Measurements from ENCODE around the gene YWHAB. TPM values are rescaled to one million over a fixed set of nuclear protein-coding genes. Genes with fewer than 3 reads are reported as not detected.
A peak's percentile ranks its signal among the peaks of the same experiment; 100 is the strongest.

The YWHAB gene
- total RNA-seq, 1 donor from 2014 or later, result 181 TPM

GRCh38 chr20:44904377-44904776 lies 18.9 kb downstream of the YWHAB start:
- H3K4me3 Mint-ChIP-seq (ENCODE audit: unreplicated experiment), result no peak overlapping the region
- H3K36me3 Mint-ChIP-seq (ENCODE audit: unreplicated experiment), result no peaks in the 10 kb centered on the region
- H3K4me1 Mint-ChIP-seq (ENCODE audit: low read depth, unreplicated experiment), result peaks cover 19% of the 10 kb centered on the region

GRCh38 chr20:44908987-44909871 lies 23.7 kb downstream of the YWHAB start:
- no peaks in the 10 kb centered on the region for H3K9me3 Mint-ChIP-seq (ENCODE audit: unreplicated experiment)
- no peaks in the 10 kb centered on the region for H3K36me3 Mint-ChIP-seq (ENCODE audit: unreplicated experiment)
- H3K4me3 Mint-ChIP-seq (ENCODE audit: unreplicated experiment), result peak overlapping the region; percentile 85
- TF ChIP-seq CTCF (IDR thresholded peaks at IDR 0.05; ENCODE audit: partially characterized antibody, unreplicated experiment), result no peak
- peak overlapping the region; percentile 74 for H3K27ac Mint-ChIP-seq (ENCODE audit: unreplicated experiment)
- peaks cover 17% of the 10 kb centered on the region for H3K4me1 Mint-ChIP-seq (ENCODE audit: low read depth, unreplicated experiment)
- H3K27me3 Mint-ChIP-seq (ENCODE audit: unreplicated experiment), result peaks cover 2% of the 10 kb centered on the region
- no peak for DNase-seq

More at GRCh38 chr20:44904377-44904776, 18.9 kb downstream of the YWHAB start:
- no peak for DNase-seq
- no peak for TF ChIP-seq CTCF (IDR thresholded peaks at IDR 0.05; ENCODE audit: partially characterized antibody, unreplicated experiment)
- H3K9me3 Mint-ChIP-seq (ENCODE audit: unreplicated experiment), result no peaks in the 10 kb centered on the region
- H3K27ac Mint-ChIP-seq (ENCODE audit: unreplicated experiment), result no peak overlapping the region
- H3K27me3 Mint-ChIP-seq (ENCODE audit: unreplicated experiment), result no peaks in the 10 kb centered on the region

DNA sequence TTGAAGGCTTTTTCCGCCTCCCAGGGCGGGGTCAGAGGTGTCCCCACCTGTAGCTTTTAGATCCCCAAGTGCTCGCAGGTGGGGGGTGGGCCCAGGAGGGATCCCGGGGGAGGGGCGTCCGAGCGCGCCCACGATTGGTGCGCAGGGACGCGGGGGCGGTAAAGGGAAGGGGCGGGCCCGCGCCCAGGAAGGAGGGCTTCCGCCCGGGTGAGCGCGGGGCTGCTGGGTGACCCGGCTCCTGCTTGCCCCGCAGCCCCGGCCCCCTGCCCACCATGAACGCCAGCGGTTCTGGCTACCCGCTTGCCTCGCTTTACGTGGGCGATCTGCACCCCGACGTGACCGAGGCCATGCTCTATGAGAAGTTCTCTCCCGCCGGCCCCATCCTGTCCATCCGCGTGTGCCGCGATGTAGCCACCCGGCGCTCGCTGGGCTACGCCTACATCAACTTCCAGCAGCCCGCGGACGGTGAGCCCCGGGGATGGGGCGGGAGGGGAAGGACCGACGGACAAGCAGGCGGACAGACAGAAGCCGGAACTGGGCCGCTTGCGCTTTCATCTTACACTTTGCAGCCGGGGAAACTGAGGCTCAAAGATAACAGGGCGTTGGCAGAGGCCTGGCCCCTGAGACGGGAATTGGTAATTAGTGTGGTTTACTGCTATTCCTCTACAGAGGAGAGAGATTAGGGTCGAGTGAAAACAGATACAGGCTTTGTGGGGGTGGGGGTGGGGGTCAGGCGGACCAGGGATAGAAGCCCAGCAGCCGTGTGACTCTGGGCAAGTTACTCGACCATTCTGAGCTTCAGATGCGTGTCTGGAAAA lies 24.6 kb downstream of the YWHAB start, which contains the start of gene PABPC1L:
TSS of gene PABPC1L (plus strand) at position 189 of the 818 bp plus-strand sequence. CDS start at position 273, 84 bp downstream.
- Mint-ChIP-seq H3K36me3 (ENCODE audit: unreplicated experiment) (no peaks in the 10 kb centered on the region), H3K4me3 (ENCODE audit: unreplicated experiment) (peak within 1 kb of the TSS; percentile 85), H3K27me3 (ENCODE audit: unreplicated experiment) (peaks cover 2% of the 10 kb centered on the region), H3K27ac (ENCODE audit: unreplicated experiment) (peak within 1 kb of the TSS; percentile 74), H3K9me3 (ENCODE audit: unreplicated experiment) (no peaks in the 10 kb centered on the region), H3K4me1 (ENCODE audit: low read depth, unreplicated experiment) (peaks cover 17% of the 10 kb centered on the region)
- DNase-seq, result peak; percentile 57
- TF ChIP-seq CTCF (IDR thresholded peaks at IDR 0.05; ENCODE audit: partially characterized antibody, unreplicated experiment), result no peak

DNA sequence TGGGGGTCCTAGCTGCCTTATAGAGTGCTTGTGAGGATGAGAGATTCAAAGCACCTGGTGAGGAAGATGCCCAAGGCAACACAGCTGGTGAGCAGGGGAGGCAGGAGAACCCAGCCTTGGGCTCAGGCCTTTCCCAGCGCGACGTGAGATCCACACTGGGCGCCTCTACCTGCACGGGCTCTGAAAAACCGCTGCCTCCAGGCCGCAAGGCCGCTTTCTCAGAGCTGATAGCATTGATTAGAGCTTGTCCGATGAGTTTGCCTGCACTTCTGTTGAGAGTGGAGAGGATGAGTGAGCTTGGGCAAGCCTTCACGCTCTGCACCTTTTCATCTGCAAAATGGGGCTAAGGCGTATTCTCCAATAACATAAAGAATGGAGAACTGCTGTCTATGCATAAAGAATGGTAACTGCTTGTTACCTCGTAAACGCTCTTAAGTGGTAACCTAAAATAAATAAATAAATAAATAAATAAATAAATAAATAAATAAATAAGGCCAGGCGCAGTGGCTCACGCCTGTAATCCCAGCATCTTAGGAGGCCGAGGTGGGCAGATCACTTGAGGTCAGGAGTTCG lies 25.3 kb downstream of the YWHAB start:
- no peak for DNase-seq
- H3K36me3 Mint-ChIP-seq (ENCODE audit: unreplicated experiment), result no peaks in the 10 kb centered on the region
- H3K27ac Mint-ChIP-seq (ENCODE audit: unreplicated experiment), result no peak overlapping the region
- peaks cover 2% of the 10 kb centered on the region for H3K27me3 Mint-ChIP-seq (ENCODE audit: unreplicated experiment)
- no peak for TF ChIP-seq CTCF (IDR thresholded peaks at IDR 0.05; ENCODE audit: partially characterized antibody, unreplicated experiment)
- peak overlapping the region; percentile 78 for H3K4me3 Mint-ChIP-seq (ENCODE audit: unreplicated experiment)
- H3K4me1 Mint-ChIP-seq (ENCODE audit: low read depth, unreplicated experiment), result peaks cover 17% of the 10 kb centered on the region
- H3K9me3 Mint-ChIP-seq (ENCODE audit: unreplicated experiment), result no peaks in the 10 kb centered on the region
